ENCODE results near the gene CANX. TPM values are rescaled to one million over a fixed set of nuclear protein-coding genes. Genes with fewer than 3 reads are reported as not detected.

The CANX gene
- total and polyA plus RNA-seq, 2 of the 13 experiments (the other 11 are each of a cell fraction or from before 2014, with no cell fraction given) = 477 to 680 TPM

- TF ChIP-seq KLF9 (CRISPR knock-in tag; IDR thresholded peaks at IDR 0.05; ENCODE audit: low read depth) = peak; percentile 73
- TF ChIP-seq ZNF343 (CRISPR knock-in tag; IDR thresholded peaks at IDR 0.05) = peak; percentile 97
- no peak for TF ChIP-seq NPAS2 (CRISPR knock-in tag; IDR thresholded peaks at IDR 0.05; ENCODE audit: borderline replicate concordance)
- TF ChIP-seq, protein P1, sequence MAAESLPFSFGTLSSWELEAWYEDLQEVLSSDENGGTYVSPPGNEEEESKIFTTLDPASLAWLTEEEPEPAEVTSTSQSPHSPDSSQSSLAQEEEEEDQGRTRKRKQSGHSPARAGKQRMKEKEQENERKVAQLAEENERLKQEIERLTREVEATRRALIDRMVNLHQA (CRISPR knock-in tag; IDR thresholded peaks at IDR 0.05) = no peak
- no peak for TF ChIP-seq ZNF3 (CRISPR knock-in tag; IDR thresholded peaks at IDR 0.05)
- TF ChIP-seq IRF9 (CRISPR knock-in tag; IDR thresholded peaks at IDR 0.05; ENCODE audit: borderline replicate concordance) = peak; percentile 80; the same call in 1 of the 2 replicates
- no peak for TF ChIP-seq ZNF136 (CRISPR knock-in tag; IDR thresholded peaks at IDR 0.05; ENCODE audit: low read depth)
- TF ChIP-seq HNRNPUL1 (IDR thresholded peaks at IDR 0.05; ENCODE audit: low read depth, low read length) = no peak
- TF ChIP-seq CC2D1A (CRISPR knock-in tag; IDR thresholded peaks at IDR 0.05) = no peak
- peak; percentile 51; the same call in 1 of the 2 replicates for TF ChIP-seq ELF1 (CRISPR knock-in tag; IDR thresholded peaks at IDR 0.05)
- TF ChIP-seq HDAC2 (CRISPR knock-in tag; IDR thresholded peaks at IDR 0.05) = peak; percentile 77
- TF ChIP-seq, protein P2, sequence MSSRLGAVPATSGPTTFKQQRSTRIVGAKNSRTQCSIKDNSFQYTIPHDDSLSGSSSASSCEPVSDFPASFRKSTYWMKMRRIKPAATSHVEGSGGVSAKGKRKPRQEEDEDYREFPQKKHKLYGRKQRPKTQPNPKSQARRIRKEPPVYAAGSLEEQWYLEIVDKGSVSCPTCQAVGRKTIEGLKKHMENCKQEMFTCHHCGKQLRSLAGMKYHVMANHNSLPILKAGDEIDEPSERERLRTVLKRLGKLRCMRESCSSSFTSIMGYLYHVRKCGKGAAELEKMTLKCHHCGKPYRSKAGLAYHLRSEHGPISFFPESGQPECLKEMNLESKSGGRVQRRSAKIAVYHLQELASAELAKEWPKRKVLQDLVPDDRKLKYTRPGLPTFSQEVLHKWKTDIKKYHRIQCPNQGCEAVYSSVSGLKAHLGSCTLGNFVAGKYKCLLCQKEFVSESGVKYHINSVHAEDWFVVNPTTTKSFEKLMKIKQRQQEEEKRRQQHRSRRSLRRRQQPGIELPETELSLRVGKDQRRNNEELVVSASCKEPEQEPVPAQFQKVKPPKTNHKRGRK (CRISPR knock-in tag; IDR thresholded peaks at IDR 0.05) = no peak
- peak; percentile 68; the same call in 1 of the 2 replicates for TF ChIP-seq KLF6 (CRISPR knock-in tag; IDR thresholded peaks at IDR 0.05)
- no peak for TF ChIP-seq ZC3H4 (CRISPR knock-in tag; IDR thresholded peaks at IDR 0.05; ENCODE audit: borderline replicate concordance)
- TF ChIP-seq ZNF354B (CRISPR knock-in tag; IDR thresholded peaks at IDR 0.05) = no peak
- peak; percentile 90; the same call in 1 of the 2 replicates for TF ChIP-seq ZNF572 (CRISPR knock-in tag; IDR thresholded peaks at IDR 0.05)
- TF ChIP-seq RAD21 (CRISPR knock-in tag; IDR thresholded peaks at IDR 0.05) = peak; percentile 64
- TF ChIP-seq, protein P3, sequence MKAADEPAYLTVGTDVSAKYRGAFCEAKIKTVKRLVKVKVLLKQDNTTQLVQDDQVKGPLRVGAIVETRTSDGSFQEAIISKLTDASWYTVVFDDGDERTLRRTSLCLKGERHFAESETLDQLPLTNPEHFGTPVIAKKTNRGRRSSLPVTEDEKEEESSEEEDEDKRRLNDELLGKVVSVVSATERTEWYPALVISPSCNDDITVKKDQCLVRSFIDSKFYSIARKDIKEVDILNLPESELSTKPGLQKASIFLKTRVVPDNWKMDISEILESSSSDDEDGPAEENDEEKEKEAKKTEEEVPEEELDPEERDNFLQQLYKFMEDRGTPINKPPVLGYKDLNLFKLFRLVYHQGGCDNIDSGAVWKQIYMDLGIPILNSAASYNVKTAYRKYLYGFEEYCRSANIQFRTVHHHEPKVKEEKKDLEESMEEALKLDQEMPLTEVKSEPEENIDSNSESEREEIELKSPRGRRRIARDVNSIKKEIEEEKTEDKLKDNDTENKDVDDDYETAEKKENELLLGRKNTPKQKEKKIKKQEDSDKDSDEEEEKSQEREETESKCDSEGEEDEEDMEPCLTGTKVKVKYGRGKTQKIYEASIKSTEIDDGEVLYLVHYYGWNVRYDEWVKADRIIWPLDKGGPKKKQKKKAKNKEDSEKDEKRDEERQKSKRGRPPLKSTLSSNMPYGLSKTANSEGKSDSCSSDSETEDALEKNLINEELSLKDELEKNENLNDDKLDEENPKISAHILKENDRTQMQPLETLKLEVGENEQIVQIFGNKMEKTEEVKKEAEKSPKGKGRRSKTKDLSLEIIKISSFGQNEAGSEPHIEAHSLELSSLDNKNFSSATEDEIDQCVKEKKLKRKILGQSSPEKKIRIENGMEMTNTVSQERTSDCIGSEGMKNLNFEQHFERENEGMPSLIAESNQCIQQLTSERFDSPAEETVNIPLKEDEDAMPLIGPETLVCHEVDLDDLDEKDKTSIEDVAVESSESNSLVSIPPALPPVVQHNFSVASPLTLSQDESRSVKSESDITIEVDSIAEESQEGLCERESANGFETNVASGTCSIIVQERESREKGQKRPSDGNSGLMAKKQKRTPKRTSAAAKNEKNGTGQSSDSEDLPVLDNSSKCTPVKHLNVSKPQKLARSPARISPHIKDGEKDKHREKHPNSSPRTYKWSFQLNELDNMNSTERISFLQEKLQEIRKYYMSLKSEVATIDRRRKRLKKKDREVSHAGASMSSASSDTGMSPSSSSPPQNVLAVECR (CRISPR knock-in tag; IDR thresholded peaks at IDR 0.05; ENCODE audit: borderline replicate concordance) = peak; percentile 90
- TF ChIP-seq ZNF576 (CRISPR knock-in tag; IDR thresholded peaks at IDR 0.05) = peak; percentile 52; the same call in 1 of the 2 replicates
- TF ChIP-seq BCL3 (CRISPR knock-in tag; IDR thresholded peaks at IDR 0.05) = peak; percentile 8
- TF ChIP-seq THYN1 (CRISPR knock-in tag; IDR thresholded peaks at IDR 0.05; ENCODE audit: borderline replicate concordance, low read depth) = no peak
Observed at GRCh38 chr5:179678223-179679013, 20.3 kb upstream of the CANX start (continued).

All from HepG2 (cell line).